Caki2 (cell line): Measurements from ENCODE around the gene CD58. TPM values are rescaled to one million over a fixed set of nuclear protein-coding genes. Genes with fewer than 3 reads are reported as not detected.
A peak's percentile ranks its signal among the peaks of the same experiment; 100 is the strongest.

ENCODE experiments used
- DNase-seq: peaks from one replicate; pipeline ENCODE4 v3.0.0-alpha.2; 2015; ENCODE audit warnings: low read depth
- in situ Hi-C: cut with HindIII; loops from 2 replicates; pipeline ENCODE4 v1.10.0; 2016; ENCODE audit warnings: low sequenced_read_pairs, low pct_unique_long_range_greater_than_20kb, mixed read lengths
- total RNA-seq: library from RNA; depleted of rRNA; stranded (reverse); fragments of >200 nt; shearing (Covaris generic); gene quantifications from 2 replicates; pipeline ENCODE4 v1.2.3, GENCODE V29; 2014; ENCODE audit warnings: low replicate concordance

Gene CD58
- total RNA-seq, 1 experiment from 2014 or later = 17.5 TPM

GRCh38 chr1:116529681-116530080, 41.1 kb downstream of the CD58 start:
- in situ Hi-C loops = no loop called here
- DNase-seq = no peak

- in situ Hi-C loops = no loop called here
- DNase-seq = no peak
Observed at GRCh38 chr1:116529199-116529631, 41.6 kb downstream of the CD58 start.

GRCh38 chr1:116528329-116529083, 42.3 kb downstream of the CD58 start:
- no peak for DNase-seq
- in situ Hi-C loops = no loop called here

- in situ Hi-C loops = no loop called here
- no peak for DNase-seq
Observed at GRCh38 chr1:116525440-116525839, 45.4 kb downstream of the CD58 start.

- no peak for DNase-seq
Observed at GRCh38 chr1:116521186-116521585, 49.6 kb downstream of the CD58 start.

GRCh38 chr1:116518400-116518799, 52.4 kb downstream of the CD58 start:
- no peak for DNase-seq
- in situ Hi-C loops = no loop called here

More at GRCh38 chr1:116521186-116521585, 49.6 kb downstream of the CD58 start:
- in situ Hi-C loops = no loop called here

- in situ Hi-C loops = no loop called here
- no peak for DNase-seq
Observed at GRCh38 chr1:116516631-116517030, 54.2 kb downstream of the CD58 start.

GRCh38 chr1:116515702-116516101, 55.1 kb downstream of the CD58 start:
- in situ Hi-C loops = no loop called here
- DNase-seq = no peak

GRCh38 chr1:116514708-116515525, 55.9 kb downstream of the CD58 start:
- DNase-seq = peak; percentile 33
- in situ Hi-C loops = no loop called here

- no peak for DNase-seq
- in situ Hi-C loops = no loop called here
Observed at GRCh38 chr1:116513956-116514355, 56.9 kb downstream of the CD58 start.

- in situ Hi-C loops = no loop called here
- DNase-seq = no peak
Observed at GRCh38 chr1:116511459-116512019, 59.3 kb downstream of the CD58 start.

GRCh38 chr1:116510361-116510760, 60.5 kb downstream of the CD58 start:
- in situ Hi-C loops = no loop called here
- DNase-seq = no peak

- in situ Hi-C loops = no loop called here
- peak; percentile 94 for DNase-seq
Observed at GRCh38 chr1:116508984-116509980, 61.5 kb downstream of the CD58 start.

- DNase-seq = no peak
- in situ Hi-C loops = no loop called here
Observed at GRCh38 chr1:116508085-116508983, 62.5 kb downstream of the CD58 start.

- no peak for DNase-seq
- in situ Hi-C loops = no loop called here
Observed at GRCh38 chr1:116507631-116508030, 63.2 kb downstream of the CD58 start.

- in situ Hi-C loops = no loop called here
- DNase-seq = peak; percentile 66
Observed at GRCh38 chr1:116506132-116507004, 64.5 kb downstream of the CD58 start.
